Skin of body (tissue), 2 donors: ENCODE results near the gene MEGF6. TPM values are rescaled to one million over a fixed set of nuclear protein-coding genes. Genes with fewer than 3 reads are reported as not detected.
A peak's percentile ranks its signal among the peaks of the same experiment; 100 is the strongest.
"Not testable (repeated sequence)": the region's sequence is repeated elsewhere in the genome, so short reads cannot be mapped to it uniquely, and the experiment has no call there.

Experiments used
- DNase-seq: peaks from one replicate; lab custom pipeline; 2025; lab: John Stamatoyannopoulos, UW
- total RNA-seq: library from RNA; depleted of rRNA; stranded (reverse); fragments of >200 nt; gene quantifications from one replicate; pipeline ENCODE4 v1.2.3, GENCODE V29; 2014

Gene MEGF6
- total RNA-seq, 1 donor from 2014 or later = 62.5 TPM

DNA sequence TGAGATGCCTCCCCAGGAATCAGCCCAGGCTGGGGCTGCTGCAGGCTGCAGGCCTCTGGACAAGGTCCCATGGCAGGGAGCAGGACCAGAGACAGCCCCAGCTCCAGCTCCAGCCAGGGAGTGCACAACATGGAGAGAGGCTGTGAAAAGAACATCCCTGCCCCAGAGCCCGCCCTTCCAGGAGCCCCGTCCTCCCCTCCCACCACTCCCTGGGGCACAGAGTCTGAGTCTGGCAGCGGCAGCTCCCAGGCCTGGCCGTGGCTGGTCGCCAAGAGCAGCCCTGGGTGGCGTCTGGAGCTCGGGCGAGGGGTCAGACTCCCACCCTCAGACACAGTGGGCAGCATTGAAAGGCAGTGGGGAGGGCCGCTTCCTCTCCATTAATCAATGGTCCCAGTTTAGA, 37.8 kb downstream of the MEGF6 start:
- DNase-seq = no peak

DNA sequence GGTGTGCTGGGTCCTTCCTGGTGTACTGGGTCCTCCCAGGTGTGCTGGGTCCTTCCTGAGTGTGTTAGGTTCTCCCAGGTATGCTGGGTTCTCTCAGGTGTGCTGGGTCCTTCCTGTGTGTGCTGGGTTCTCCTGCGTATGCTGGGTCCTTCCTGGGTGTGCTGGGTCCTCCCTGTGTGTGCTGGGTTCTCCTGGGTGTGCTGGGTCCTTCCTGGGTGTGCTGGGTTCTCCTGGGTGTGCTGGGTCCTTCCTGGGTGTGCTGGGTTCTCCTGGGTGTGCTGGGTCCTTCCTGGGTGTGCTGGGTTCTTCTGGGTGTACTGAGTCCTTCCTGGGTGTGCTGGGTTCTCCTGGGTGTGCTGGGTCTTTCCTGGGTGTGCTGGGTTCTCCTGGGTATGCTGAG, 38.7 kb downstream of the MEGF6 start:
- not testable (repeated sequence) for DNase-seq

DNA sequence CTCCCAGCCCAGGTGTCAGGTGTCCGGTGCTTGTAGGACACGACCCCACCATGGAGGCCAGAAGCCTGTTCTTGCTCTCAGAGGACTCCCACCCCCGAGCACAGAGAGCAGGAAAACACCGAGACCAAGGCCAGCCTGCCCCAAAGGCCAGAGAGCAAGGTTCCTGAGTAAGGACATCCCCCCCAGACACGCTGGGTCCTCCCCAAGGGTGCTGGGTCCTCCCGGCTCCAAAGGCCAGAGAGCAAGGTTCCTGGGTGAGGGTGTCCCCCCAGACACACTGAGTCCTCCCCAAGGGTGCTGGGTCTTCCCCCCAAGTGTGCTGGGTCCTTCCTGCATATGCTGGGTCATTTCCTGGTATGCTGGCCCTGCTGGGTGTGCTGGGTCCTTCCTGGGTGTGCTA, 40.0 kb downstream of the MEGF6 start:
- no peak for DNase-seq

DNA sequence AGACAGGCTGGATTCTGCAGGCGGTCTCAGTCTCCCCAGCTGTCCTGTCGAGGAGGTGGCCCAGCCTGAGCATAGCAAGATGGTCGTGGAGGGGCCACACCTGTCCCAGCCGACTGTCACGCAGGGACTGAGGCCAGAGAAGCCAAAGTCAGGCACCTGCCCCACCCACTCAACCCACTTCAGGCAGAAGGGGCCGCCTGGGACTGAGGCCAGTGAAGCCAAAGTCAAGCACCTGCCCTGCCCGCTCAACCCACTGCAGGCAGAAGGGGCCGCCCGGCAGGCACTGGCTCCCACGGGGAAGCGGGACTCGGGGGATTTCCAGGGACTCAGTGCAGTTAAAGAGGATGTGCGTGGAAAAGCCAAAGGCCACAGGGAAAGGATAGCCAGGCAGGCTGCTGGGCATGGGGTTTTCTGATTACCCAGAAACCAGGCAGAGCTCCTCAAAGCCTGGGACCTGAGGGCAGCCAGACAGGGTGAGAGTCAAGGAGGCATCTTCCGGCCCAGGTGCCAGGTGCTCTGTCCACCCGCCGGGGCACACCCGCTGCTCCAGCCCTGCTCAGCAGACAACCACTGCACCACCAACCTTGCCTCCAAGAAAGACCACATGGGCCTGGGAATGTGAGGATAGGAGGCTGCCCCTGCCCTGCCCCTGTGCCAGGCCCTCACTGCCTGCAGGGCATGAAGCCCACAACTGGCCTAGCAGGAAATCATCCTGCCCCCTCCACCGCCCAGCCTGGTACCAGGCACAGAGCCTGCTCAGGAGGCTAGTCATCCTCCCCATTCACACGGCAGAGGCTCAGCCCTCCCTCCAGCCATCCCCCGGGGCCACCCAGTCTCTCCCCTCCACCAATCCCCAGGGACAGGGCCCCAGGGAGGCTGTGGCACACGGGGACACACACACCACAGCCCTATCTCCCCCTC, 41.0 kb downstream of the MEGF6 start:
- DNase-seq = no peak

DNA sequence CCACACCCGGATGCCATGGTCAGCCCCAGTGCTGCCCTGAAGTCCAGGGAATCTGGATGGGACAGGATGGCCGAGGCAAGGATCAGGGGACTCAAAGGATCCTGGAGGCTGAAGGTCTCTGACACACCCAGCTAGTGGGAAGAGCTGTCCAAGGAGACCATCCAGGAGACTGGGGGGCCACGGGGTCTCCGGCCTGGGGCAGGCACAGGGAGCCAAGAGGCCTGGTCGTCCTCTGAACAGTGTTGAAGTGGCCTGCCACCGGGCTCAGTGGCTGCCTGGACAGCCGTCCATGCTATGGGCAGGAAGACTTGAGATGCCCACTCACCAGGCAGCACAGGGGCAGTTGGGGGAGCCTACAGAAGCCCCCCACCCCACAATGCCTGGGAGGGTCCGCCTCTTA, 41.9 kb downstream of the MEGF6 start:
- no peak for DNase-seq

- no peak for DNase-seq
Measured at GRCh38 chr1:3568815-3569435, 42.4 kb downstream of the MEGF6 start.

DNA sequence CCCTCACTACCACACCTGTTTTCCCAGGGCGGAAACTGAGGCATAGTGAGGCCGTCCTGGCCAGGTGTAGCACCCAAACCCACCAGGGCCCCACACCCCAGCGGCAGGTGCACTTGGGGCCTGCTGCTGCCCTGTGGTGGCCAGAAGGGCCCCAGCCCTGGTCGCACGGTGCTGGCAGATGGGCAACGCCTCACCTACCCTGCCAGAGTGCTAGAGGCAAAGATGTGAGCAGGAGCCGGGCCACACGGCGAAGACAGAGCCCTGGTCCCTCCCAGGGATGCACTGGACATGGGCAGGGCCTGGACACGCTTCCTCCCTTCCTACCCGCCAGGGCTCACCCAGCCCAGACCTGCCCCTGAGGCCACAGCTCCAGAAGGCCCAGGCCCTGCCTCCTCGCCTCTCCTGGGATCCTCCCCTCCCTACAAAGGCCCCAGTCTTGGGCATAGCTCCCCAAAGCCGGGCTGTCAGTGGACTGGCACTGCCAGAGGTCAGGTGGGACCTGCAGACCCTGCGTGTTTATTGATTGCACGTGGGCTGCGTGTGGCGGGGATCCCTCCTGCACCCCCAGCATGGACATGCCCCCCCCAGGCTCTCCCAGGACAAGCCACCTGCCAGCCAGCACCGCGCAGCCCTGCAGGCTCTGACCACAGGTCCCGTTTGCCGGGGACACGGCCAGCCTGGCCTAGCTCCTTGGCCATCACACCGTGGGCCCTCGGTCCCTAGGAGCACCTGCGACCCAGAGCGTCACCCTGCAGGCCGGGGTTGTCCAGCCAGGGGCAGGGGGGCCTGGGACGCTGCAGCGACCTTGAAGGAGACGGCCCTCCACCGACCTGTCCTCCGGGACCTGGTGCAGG, 44.1 kb downstream of the MEGF6 start:
- no peak for DNase-seq

DNA sequence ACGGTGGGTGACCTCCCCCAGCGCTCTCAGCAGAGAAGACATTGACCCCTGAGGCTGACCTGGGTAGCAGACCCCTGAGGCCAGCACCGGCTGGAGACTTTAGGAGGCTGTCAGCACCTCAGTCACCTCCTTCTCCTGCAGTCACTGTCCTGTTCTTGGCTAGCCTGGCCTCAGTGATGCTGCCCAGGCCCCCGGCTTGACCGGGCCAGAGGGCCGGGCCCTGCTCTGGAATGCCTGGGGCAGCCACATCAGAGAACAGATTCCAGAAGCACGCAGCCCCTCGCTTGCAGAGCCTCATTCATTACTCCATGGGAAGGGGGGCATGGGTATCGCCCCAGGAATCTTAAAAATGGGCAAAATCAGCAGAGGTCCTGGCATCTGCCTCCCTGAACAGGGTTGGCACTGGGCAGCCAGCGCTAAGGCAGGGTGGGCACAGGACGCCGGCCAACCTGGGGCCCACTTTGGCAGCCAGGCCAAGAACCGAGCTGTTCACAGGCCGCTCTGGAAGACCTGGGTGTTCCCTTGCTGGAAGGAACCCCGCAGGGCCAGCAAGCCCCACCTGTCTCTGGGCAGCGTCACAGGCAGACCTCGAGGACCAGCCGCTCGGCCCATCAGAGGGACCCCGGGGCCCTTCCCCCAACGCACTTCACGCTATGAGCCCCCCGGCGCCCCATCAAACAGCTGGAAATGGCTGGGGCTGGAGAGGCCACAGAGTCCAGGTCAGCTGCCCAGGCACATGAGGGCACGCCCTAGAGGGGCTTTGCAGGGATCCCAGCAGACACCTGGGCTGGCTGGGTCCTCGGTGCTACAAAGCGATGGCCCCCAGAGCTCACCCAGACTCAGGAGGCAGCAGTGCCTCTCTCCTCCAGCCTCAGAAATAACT, 45.1 kb downstream of the MEGF6 start:
- no peak for DNase-seq

GRCh38 chr1:3564921-3565831, 46.1 kb downstream of the MEGF6 start:
- DNase-seq = no peak

GRCh38 chr1:3563610-3564009, 47.7 kb downstream of the MEGF6 start:
- no peak for DNase-seq

DNA sequence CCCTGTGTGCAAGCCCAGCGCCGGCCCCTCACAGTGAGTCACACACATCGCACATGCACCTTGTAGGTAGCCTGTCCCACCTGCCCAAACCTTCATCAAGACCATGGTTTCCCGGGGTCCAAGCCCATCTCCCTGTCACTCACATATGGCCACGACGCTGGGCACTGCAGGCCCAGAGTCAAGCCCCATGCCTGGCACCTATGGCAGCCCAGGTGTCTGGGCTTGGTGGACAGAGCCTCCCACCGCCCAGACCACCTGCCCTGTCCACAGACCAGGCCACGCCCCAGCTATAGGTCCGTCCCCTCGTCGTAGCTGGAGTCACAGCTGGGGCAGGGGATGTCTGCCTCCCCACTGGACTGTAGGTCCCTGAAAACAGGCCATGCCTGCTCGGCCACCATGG, 48.2 kb downstream of the MEGF6 start:
- DNase-seq = no peak

GRCh38 chr1:3562712-3563111, 48.6 kb downstream of the MEGF6 start:
- no peak for DNase-seq

DNA sequence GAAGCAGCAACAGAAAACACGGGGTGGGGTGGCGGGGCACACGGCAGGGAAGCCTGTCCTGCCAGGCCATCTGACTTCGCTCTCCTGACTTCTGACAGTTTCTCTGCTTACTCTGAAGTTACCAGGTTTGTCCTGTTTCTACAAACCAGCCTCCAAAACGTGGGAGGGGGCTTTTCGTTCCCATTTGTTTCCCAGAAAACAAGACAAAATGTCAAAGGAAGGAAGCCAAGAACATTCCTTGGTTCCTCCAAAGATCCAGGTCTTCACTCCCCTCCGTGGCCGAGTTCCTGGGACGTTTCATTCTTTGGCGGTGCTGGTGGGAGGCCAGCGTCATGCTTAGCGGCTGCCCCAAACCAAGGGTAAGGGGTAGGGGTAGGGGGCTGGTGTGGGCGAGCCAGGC, 49.6 kb downstream of the MEGF6 start:
- no peak for DNase-seq

GRCh38 chr1:3560981-3561380, 50.3 kb downstream of the MEGF6 start:
- no peak for DNase-seq

DNA sequence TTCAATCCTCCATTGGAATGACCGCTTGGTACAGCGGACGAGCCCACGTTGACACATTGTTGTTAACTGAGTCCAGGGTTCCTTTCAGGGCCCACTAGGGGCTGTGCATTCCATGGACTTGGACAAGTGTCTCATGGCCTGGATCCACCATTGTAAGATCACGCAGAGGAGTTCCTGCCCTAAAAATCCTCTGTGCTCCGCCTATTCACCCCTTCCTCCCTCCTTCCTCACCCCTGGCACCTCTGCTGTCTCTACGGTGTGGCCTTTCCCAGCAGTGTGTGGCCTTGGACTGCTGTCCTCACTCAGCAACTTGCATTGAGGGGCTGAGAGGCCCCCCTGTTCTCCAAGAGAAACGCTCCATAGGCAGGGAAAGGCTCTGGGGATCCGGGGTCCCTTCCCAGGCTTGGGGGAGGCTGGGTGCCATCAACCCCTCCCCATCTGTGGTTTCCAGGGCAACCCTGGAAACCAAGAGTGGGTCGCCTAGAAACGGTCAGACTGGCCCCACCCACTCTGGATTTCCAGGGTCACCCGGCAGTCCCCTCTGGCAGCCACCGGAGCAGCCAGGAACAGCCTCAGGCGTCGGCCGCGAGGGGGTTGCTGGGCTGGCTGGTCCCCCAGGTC, 50.9 kb downstream of the MEGF6 start:
- peak; percentile 28 for DNase-seq

DNA sequence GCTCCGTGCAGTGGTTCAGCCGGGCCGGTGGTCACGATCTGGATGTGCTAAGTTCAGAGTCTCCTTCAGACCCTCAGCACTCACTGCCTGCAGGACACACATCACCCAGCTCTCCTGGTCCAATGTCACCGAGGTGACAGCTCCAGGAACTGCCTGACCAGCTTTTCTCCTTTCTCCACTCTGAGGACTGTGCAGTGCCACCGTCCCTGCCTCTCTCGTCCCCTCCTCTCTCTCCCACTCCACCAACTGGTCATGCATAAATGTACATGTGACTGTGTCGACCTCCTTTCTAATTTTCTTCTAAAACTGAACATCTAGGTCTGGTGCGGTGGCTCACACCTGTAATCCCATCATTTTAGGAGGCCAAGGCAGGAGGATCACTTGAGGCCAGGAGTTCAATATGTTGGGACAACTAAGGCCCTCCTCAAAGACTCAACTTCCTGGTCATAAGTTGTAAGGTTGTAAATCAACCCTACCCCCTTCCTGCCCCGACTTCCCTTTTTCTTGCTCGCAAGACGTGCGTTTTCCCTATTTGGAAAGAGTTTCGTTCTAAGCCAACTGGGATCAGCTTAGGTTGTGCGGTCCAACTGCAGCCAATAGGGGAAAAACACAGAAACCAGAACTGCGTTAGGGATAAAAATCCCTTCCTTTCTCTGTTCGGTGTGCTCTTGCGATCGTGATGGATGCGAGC, 53.1 kb downstream of the MEGF6 start:
- no peak for DNase-seq

DNA sequence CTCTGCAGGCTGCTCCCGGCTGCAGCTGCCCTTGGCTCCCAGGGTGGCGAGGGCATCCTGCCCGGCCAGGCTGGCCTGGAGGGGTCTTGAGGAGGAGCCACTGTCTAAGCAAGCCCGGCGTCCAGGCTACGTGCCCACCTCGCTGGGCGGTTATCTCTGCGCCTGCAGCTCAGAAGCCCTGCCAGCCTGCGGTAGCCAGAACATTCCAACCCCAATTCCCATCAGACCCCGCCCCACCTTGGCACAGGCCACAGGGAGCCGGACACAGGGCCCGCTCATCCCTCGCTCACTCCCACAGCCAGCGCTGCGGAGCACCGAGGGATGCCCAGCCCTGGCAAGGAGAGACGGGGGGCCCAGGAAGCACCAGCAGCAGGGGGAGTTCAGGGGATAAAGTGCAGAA, 53.9 kb downstream of the MEGF6 start:
- DNase-seq = no peak

DNA sequence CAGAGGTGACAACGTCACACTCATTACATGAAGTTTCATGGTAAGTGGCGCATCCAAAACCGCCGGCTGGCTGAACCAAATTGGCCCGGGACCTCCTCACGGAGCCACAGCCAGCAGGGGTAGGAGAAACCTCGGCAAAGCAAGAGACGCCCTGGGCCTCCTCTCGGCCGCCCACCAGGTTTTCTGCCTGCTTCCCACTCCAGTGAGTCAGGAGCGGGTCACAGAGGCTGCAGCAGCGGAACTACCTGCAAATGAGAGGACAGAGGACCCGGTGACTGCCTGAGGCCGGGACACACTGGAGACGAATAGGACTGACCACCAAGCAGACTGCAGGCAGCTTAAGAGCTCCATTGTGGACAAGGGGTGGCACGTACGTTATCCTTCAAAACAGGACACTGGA, 55.0 kb downstream of the MEGF6 start:
- no peak for DNase-seq
